AML-193 (cell line): ENCODE measurements around the gene TSPO.
"Not testable (repeated sequence)": the region's sequence is repeated elsewhere in the genome, so short reads cannot be mapped to it uniquely, and the experiment has no call there.

Experiments used
- DNase-seq, 2 experiments: peaks; one replicate each; lab custom pipeline; 2025; lab: John Stamatoyannopoulos, UW

Gene TSPO

GRCh38 chr22:43151251-43152002, at the start of gene TSPO:
Gene TSPO (plus strand): TSS chr22:43151559. CDS start chr22:43159239, 7,680 bp downstream.
- DNase-seq = peak; percentile 21 to 45

GRCh38 chr22:43104056-43104625, 47.2 kb upstream of the TSPO start:
- DNase-seq = not testable (repeated sequence)

GRCh38 chr22:43104950-43105349, 46.4 kb upstream of the TSPO start:
- not testable (repeated sequence) for DNase-seq

- no peak for DNase-seq
These were observed 45.1 kb upstream of the TSPO start for GRCh38 chr22:43106302-43106701.

GRCh38 chr22:43109511-43109910, 41.8 kb upstream of the TSPO start:
- no peak for DNase-seq

- no peak for DNase-seq
These were observed 41.4 kb upstream of the TSPO start for GRCh38 chr22:43109921-43110443.

- DNase-seq = no peak
These were observed 40.9 kb upstream of the TSPO start, which contains the start of gene BIK for GRCh38 chr22:43110444-43110926. Gene BIK (plus strand): TSS chr22:43110750. CDS start chr22:43124023, 13,273 bp downstream.

GRCh38 chr22:43110927-43111623, 40.3 kb upstream of the TSPO start:
- no peak for DNase-seq

GRCh38 chr22:43113526-43114251, 37.7 kb upstream of the TSPO start:
- DNase-seq = no peak

- no peak for DNase-seq
These were observed 36.4 kb upstream of the TSPO start for GRCh38 chr22:43114958-43115357.

GRCh38 chr22:43116932-43117331, 34.4 kb upstream of the TSPO start:
- no peak for DNase-seq

- DNase-seq = no peak
These were observed 33.1 kb upstream of the TSPO start for GRCh38 chr22:43118024-43118849.

GRCh38 chr22:43118953-43119458, 32.4 kb upstream of the TSPO start:
- no peak for DNase-seq

GRCh38 chr22:43126501-43127165, 24.7 kb upstream of the TSPO start:
- DNase-seq = no peak

GRCh38 chr22:43127166-43127908, 24.0 kb upstream of the TSPO start:
- no peak for DNase-seq

- no peak for DNase-seq
These were observed 23.2 kb upstream of the TSPO start for GRCh38 chr22:43128116-43128515.

GRCh38 chr22:43128928-43129424, 22.4 kb upstream of the TSPO start:
- DNase-seq = no peak

GRCh38 chr22:43129426-43130425, 21.6 kb upstream of the TSPO start:
- DNase-seq = no peak
